Astrocyte of the spinal cord (primary cell): ENCODE data around the gene DCAF15.

ENCODE experiments used
- DNase-seq: peaks from one replicate; pipeline ENCODE4 v3.0.0; 2011; ENCODE audit warnings: low read depth, low spot score
- H3K4me3 ChIP-seq: 2 replicates; pipeline ENCODE4 v1.5.1; 2011; ENCODE audit warnings: low read depth, mild to moderate bottlenecking, low read length, moderate library complexity
- in situ Hi-C: cut with HindIII; loops from 2 replicates; pipeline ENCODE4 v1.10.0; 2017; ENCODE audit warnings: low sequenced_read_pairs
- TF ChIP-seq, protein P1 (sequence below): IDR thresholded peaks from 2 replicates; pipeline ENCODE4 v1.5.1; 2012; ENCODE audit warnings: low read depth, mild to moderate bottlenecking, low read length, inconsistent platforms

Gene DCAF15

DNA sequence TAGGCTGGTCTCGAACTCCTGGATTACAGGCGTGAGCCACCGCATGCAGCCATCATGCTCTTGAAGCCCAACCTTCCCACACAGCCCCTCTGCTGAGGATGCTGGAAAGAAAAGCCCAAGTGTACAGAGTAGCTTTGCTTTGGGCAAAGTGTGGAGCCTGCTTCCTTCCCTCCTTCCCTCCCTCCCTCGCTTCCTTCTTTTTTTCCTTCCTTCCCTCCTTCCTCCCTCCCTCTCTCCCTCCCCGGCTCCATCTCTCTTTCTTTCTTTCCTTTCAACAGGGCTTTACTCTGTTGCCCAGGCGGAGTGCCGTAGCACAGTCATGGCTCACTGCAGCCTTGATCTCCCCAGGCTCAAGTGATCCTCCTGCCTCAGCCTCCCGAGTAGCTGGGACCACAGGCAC, 43.6 kb upstream of the DCAF15 start:
- TF ChIP-seq, protein P1, sequence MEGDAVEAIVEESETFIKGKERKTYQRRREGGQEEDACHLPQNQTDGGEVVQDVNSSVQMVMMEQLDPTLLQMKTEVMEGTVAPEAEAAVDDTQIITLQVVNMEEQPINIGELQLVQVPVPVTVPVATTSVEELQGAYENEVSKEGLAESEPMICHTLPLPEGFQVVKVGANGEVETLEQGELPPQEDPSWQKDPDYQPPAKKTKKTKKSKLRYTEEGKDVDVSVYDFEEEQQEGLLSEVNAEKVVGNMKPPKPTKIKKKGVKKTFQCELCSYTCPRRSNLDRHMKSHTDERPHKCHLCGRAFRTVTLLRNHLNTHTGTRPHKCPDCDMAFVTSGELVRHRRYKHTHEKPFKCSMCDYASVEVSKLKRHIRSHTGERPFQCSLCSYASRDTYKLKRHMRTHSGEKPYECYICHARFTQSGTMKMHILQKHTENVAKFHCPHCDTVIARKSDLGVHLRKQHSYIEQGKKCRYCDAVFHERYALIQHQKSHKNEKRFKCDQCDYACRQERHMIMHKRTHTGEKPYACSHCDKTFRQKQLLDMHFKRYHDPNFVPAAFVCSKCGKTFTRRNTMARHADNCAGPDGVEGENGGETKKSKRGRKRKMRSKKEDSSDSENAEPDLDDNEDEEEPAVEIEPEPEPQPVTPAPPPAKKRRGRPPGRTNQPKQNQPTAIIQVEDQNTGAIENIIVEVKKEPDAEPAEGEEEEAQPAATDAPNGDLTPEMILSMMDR, result no peak
- in situ Hi-C loops, result no loop called here
- DNase-seq, result no peak
- H3K4me3 ChIP-seq, result no peak overlapping the region

DNA sequence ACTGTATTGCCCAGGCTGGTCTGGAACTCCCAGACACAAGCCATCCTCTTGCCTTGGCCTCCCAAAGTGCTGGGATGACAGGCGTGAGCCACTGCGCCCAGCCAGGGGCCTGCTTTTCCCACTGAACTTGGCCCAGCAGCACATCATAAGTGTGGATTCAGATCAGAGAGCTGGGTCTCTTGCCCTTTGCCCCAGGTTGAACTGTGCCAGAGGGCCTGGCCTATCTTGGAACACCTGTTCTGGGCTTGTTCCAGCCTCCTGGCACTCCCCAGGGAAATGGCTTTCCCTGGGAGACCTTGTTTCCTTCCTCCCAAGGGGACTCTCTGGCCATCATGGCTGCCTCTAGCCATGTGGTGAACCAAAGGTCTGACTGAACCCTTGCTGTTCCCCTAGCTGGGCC, 42.9 kb upstream of the DCAF15 start:
- in situ Hi-C loops, result no loop called here
- DNase-seq, result no peak
- TF ChIP-seq, protein P1, result no peak
- no peak overlapping the region for H3K4me3 ChIP-seq

DNA sequence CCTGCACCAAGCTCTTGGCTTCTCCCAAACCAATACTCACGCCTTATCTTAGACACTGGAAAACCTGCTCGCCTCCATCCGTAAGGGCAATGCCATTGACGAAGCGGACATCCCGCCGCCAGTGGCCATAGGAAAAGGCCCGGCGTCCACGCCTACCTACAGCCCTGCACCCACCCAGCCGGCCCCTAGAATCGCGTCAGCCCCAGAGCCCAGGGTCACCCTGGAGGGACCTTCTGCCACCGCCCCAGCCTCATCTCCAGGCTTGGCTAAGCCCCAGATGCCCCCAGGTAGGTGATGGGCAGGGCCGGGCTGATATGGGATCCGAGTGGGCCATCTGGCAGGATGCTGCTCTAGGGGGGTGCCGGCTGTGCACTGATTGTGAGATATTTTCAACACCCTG, 39.0 kb upstream of the DCAF15 start:
- in situ Hi-C loops, result no loop called here
- H3K4me3 ChIP-seq, result no peak overlapping the region
- TF ChIP-seq, protein P1, result no peak
- no peak for DNase-seq

DNA sequence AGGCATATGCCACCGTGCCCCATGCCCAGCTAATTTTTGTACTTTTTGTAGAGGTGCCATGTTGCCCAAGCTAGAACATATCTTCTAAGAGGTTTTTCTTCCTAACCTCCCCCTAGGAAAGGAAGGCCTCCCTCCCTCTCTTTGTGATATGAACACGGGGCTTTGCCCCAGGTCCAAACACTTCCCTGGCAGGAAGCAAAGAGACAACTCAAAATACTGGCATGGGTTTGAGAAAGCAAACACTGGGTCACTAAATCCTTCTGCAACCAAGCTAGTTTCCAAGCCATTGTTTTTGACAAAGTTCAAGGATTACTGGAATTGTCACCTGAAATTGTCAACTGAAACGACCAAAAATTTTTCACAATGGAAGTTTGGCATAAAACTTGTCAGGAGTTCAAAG, 37.5 kb upstream of the DCAF15 start:
- in situ Hi-C loops, result no loop called here
- no peak overlapping the region for H3K4me3 ChIP-seq
- TF ChIP-seq, protein P1, result no peak
- no peak for DNase-seq

DNA sequence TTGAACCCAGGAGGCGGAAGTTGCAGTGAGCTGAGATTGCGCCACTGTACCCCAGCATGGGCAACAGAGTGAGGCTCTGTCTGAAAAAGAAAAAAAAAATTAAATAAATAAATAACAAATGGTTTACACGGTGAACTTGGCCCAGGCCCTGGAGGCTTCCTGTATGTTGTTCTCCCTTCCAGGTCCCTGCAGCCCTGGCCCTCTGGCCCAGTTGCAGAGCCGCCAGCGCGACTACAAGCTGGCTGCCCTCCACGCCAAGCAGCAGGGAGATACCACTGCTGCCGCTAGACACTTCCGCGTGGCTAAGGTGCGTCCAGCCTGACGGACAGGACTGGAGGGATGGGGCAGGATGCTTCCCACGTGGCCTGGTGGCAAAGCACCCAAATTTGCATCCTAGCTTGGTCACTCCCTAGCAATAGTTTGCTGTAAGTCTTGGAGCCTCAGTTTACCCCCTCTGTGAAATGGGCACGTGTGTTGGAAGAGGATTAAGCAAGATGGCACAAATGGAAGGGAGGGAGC, 34.4 kb upstream of the DCAF15 start:
- in situ Hi-C loops, result no loop called here
- DNase-seq, result no peak
- TF ChIP-seq, protein P1, result no peak
- H3K4me3 ChIP-seq, result no peak overlapping the region

DNA sequence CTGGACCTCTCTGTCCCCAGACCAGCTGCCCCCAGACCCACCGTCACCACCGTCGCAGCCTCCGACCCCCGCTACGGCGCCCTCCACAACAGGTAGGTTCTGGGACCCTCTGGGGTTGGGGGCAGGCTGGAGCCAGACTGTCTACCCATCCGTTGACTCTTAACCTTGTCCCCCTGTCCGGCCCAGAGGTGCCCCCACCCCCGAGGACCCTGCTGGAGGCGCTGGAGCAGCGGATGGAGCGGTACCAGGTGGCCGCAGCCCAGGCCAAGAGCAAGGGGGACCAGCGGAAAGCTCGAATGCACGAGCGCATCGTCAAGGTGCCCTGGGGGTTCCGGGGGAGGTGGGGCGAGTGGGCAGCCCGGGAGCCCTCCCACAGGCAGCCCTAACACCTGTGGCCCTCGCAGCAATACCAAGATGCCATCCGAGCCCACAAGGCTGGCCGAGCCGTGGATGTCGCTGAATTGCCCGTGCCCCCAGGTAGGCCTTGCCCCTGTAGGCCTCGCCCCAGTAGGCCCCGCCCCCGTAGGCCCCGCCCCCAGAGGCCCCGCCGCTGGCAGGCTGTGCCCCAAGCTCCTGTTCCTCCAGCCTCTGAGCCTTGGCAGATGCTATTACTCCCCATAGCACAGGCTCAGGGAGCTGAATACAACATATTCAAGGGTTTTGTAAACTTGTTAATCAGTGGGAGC, 33.4 kb upstream of the DCAF15 start:
- H3K4me3 ChIP-seq, result no peak overlapping the region
- DNase-seq, result no peak
- TF ChIP-seq, protein P1, result no peak
- in situ Hi-C loops, result no loop called here

DNA sequence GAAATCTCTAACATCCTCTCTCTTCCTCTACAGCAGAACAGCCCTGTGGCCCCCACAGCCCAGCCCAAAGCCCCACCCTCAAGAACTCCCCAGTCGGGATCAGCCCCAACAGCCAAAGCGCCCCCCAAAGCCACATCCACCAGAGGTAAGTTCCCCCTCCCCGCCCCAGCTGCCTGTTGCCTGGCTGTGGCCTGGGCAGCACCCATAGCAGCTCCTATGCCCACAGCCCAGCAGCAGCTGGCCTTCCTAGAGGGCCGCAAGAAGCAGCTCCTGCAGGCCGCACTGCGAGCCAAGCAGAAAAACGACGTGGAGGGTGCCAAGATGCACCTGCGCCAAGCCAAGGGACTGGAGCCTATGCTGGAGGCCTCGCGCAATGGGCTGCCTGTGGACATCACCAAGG, 31.8 kb upstream of the DCAF15 start:
- in situ Hi-C loops, result no loop called here
- no peak for DNase-seq

More for the DNA sequence above, 31.8 kb upstream of the DCAF15 start:
- TF ChIP-seq, protein P1, result no peak
- H3K4me3 ChIP-seq, result no peak overlapping the region
